ENCODE measurements around the gene WNT9A.

- TF ChIP-seq CTCF (IDR thresholded peaks at IDR 0.05) (no peak), POLR2A (IDR thresholded peaks at IDR 0.05) (no peak), POLR2AphosphoS5 (IDR thresholded peaks at IDR 0.05) (no peak)
Observed at GRCh38 chr1:227893949-227894721, 53.6 kb downstream of the WNT9A start.
